ENCODE results near the gene C3orf52. TPM values are rescaled to one million over a fixed set of nuclear protein-coding genes. Genes with fewer than 3 reads are reported as not detected.

Gene C3orf52
- total RNA-seq, 2 donors from 2014 or later, result 8.8 to 19.6 TPM

GRCh38 chr3:112043621-112044201 lies 42.5 kb upstream of the C3orf52 start:
- H3K4me3 ChIP-seq, result peak overlapping the region; percentile 60
- no peaks in the 10 kb centered on the region for H3K27me3 ChIP-seq (replicated peaks; ENCODE audit: insufficient read depth)

GRCh38 chr3:112046599-112046998 lies 39.6 kb upstream of the C3orf52 start:
- no peak overlapping the region for H3K27ac ChIP-seq
- H3K27me3 ChIP-seq (replicated peaks; ENCODE audit: insufficient read depth), result no peaks in the 10 kb centered on the region
- no peaks in the 10 kb centered on the region for H3K9me3 ChIP-seq
- H3K36me3 ChIP-seq, result no peaks in the 10 kb centered on the region
- no peak overlapping the region for H3K4me3 ChIP-seq
- no peak for TF ChIP-seq CTCF (IDR thresholded peaks at IDR 0.05)
- H3K4me1 ChIP-seq (ENCODE audit: control insufficient read depth in 1 of 2, low read depth in 2 of 2), result peaks cover 0 to 3% of the 10 kb centered on the region in 2 donors
- ATAC-seq (ENCODE audit: insufficient number of reproducible peaks, low FRiP score, low read depth), result no peak
- no peak for DNase-seq (ENCODE audit: low spot score)

More at GRCh38 chr3:112043621-112044201, 42.5 kb upstream of the C3orf52 start:
- peak; percentile 88 for TF ChIP-seq CTCF (IDR thresholded peaks at IDR 0.05)
- peaks cover 0 to 3% of the 10 kb centered on the region in 2 donors for H3K4me1 ChIP-seq (ENCODE audit: control insufficient read depth in 1 of 2, low read depth in 2 of 2)
- H3K9me3 ChIP-seq, result no peaks in the 10 kb centered on the region
- H3K36me3 ChIP-seq, result no peaks in the 10 kb centered on the region
- DNase-seq (ENCODE audit: low spot score), result no peak
- no peak overlapping the region for H3K27ac ChIP-seq
- peak; percentile 57 for ATAC-seq (ENCODE audit: insufficient number of reproducible peaks, low FRiP score, low read depth)

- Histone ChIP-seq H3K4me3 (no peak overlapping the region), H3K9me3 (no peaks in the 10 kb centered on the region), H3K4me1 (ENCODE audit: control insufficient read depth in 1 of 2, low read depth in 2 of 2) (peaks cover 0 to 3% of the 10 kb centered on the region in 2 donors), H3K36me3 (no peaks in the 10 kb centered on the region), H3K27ac (no peak overlapping the region), H3K27me3 (replicated peaks; ENCODE audit: insufficient read depth) (no peaks in the 10 kb centered on the region)
- TF ChIP-seq CTCF (IDR thresholded peaks at IDR 0.05), result no peak
- DNase-seq (ENCODE audit: low spot score) (no peak), ATAC-seq (ENCODE audit: insufficient number of reproducible peaks, low FRiP score, low read depth) (no peak)
Measured at GRCh38 chr3:112047264-112047663, 38.9 kb upstream of the C3orf52 start.

- ATAC-seq (ENCODE audit: insufficient number of reproducible peaks, low FRiP score, low read depth), result no peak
- no peaks in the 10 kb centered on the region for H3K9me3 ChIP-seq
- no peak for TF ChIP-seq CTCF (IDR thresholded peaks at IDR 0.05)
- DNase-seq (ENCODE audit: low spot score), result no peak
- no peaks in the 10 kb centered on the region for H3K27me3 ChIP-seq (replicated peaks; ENCODE audit: insufficient read depth)
- H3K4me1 ChIP-seq (ENCODE audit: control insufficient read depth in 1 of 2, low read depth in 2 of 2), result peaks cover 0 to 2% of the 10 kb centered on the region in 2 donors
- no peak overlapping the region for H3K4me3 ChIP-seq
- H3K27ac ChIP-seq, result no peak overlapping the region
- no peaks in the 10 kb centered on the region for H3K36me3 ChIP-seq
Measured at GRCh38 chr3:112048911-112049310, 37.3 kb upstream of the C3orf52 start.

GRCh38 chr3:112053229-112053628 lies 33.0 kb upstream of the C3orf52 start:
- no peaks in the 10 kb centered on the region for H3K36me3 ChIP-seq
- no peaks in the 10 kb centered on the region for H3K4me1 ChIP-seq (ENCODE audit: control insufficient read depth in 1 of 2, low read depth in 2 of 2)
- DNase-seq (ENCODE audit: low spot score) (no peak), ATAC-seq (ENCODE audit: insufficient number of reproducible peaks, low FRiP score, low read depth) (no peak)
- H3K27ac ChIP-seq, result no peak overlapping the region
- H3K9me3 ChIP-seq, result no peaks in the 10 kb centered on the region
- no peak for TF ChIP-seq CTCF (IDR thresholded peaks at IDR 0.05)
- H3K27me3 ChIP-seq (replicated peaks; ENCODE audit: insufficient read depth), result no peaks in the 10 kb centered on the region
- no peak overlapping the region for H3K4me3 ChIP-seq
